Left lung (tissue), 10 donors: Measurements from ENCODE around the gene PROSER2. TPM values are rescaled to one million over a fixed set of nuclear protein-coding genes. Genes with fewer than 3 reads are reported as not detected.

Experiments used
- ATAC-seq: fragments of 200-7000 bp; cut with Tn5 transposase; one replicate; pipeline ENCODE4 v1.9.1; 2020; ENCODE audit warnings: moderate library complexity
- DNase-seq, 4 donors: peaks; one replicate each; pipeline ENCODE4 v3.0.0-alpha.2; 2013 to 2020
- H3K27ac ChIP-seq, 2 donors: fragments of 200-600 bp; sonication (generic) in 1 of 2; one replicate each; pipeline versions ENCODE4 v1.5.0 to v1.8.0; 2020 to 2021
- H3K27me3 ChIP-seq, 2 donors: fragments of 200-600 bp; sonication (generic) in 1 of 2; one replicate each; pipeline versions ENCODE4 v1.5.0 to v1.8.0; 2020 to 2021
- H3K36me3 ChIP-seq, 2 donors: fragments of 200-600 bp; sonication (generic) in 1 of 2; one replicate each; pipeline versions ENCODE4 v1.5.0 to v1.8.0; 2020 to 2021
- H3K4me1 ChIP-seq, 2 donors: fragments of 200-600 bp; one replicate each; pipeline ENCODE4 v1.8.0; 2021
- H3K4me3 ChIP-seq, 2 donors: fragments of 200-600 bp; sonication (generic) in 1 of 2; one replicate each; pipeline versions ENCODE4 v1.5.0 to v1.8.0; 2020 to 2021; ENCODE audit warnings: mild to moderate bottlenecking in 1 of 2
- H3K9me3 ChIP-seq, 2 donors: fragments of 200-600 bp; sonication (generic) in 1 of 2; one replicate each; pipeline versions ENCODE4 v1.5.0 to v1.8.0; 2020 to 2021
- intact Hi-C, 2 donors: fragments of 100-400 bp; cut with DNase I; formaldehyde crosslinking; loops; one replicate each; pipeline versions ENCODE4 v1.11.2 to v1.14.2; 2022
- polyA plus RNA-seq, 6 donors: library from polyadenylated mRNA; unstranded; fragments of 120-200 nt; gene quantifications; one replicate each; pipeline ENCODE4 v1.2.1, GENCODE V29; 2013; ENCODE audit not compliant: insufficient read length in 6 of 6
- total RNA-seq, 2 donors: library from RNA; stranded (reverse); fragmentation: NEBNext Ultra II Directional; extraction: Animal tissue kit (Norgen Biotek cat#: 25700); gene quantifications; one replicate each; pipeline ENCODE4 v1.2.1, GENCODE V29; 2021
- TF ChIP-seq, protein P1 (sequence below), 2 donors: fragments of 200-600 bp; sonication (generic) in 1 of 2; IDR thresholded peaks; one replicate each; pipeline versions ENCODE4 v1.5.0 to v1.8.0; 2021; ENCODE audit warnings: antibody characterized with exemption in 2 of 2
- donor health status: DM: no; HTN: yes; CAD: no.
- donor health status: DM: no; HTN: no; CAD: no.

Gene PROSER2
- total and polyA plus RNA-seq, 8 donors: 2.0 to 14.8 (median 3.1) TPM

GRCh38 chr10:11882646-11883375 lies 59.7 kb downstream of the PROSER2 start:
- Histone ChIP-seq H3K9me3 (no peaks in the 10 kb centered on the region), H3K4me1 (no peaks in the 10 kb centered on the region), H3K4me3 (no peak overlapping the region), H3K27me3 (no peaks in the 10 kb centered on the region), H3K36me3 (no peaks in the 10 kb centered on the region), H3K27ac (no peak overlapping the region)
- intact Hi-C loops: no loop called here
- ATAC-seq: no peak
- TF ChIP-seq, protein P1, sequence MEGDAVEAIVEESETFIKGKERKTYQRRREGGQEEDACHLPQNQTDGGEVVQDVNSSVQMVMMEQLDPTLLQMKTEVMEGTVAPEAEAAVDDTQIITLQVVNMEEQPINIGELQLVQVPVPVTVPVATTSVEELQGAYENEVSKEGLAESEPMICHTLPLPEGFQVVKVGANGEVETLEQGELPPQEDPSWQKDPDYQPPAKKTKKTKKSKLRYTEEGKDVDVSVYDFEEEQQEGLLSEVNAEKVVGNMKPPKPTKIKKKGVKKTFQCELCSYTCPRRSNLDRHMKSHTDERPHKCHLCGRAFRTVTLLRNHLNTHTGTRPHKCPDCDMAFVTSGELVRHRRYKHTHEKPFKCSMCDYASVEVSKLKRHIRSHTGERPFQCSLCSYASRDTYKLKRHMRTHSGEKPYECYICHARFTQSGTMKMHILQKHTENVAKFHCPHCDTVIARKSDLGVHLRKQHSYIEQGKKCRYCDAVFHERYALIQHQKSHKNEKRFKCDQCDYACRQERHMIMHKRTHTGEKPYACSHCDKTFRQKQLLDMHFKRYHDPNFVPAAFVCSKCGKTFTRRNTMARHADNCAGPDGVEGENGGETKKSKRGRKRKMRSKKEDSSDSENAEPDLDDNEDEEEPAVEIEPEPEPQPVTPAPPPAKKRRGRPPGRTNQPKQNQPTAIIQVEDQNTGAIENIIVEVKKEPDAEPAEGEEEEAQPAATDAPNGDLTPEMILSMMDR (IDR thresholded peaks at IDR 0.05): no peak
- DNase-seq: no peak

GRCh38 chr10:11884706-11885423 lies 61.7 kb downstream of the PROSER2 start:
- no peak overlapping the region for H3K4me3 ChIP-seq
- no peaks in the 10 kb centered on the region for H3K36me3 ChIP-seq
- no peak overlapping the region for H3K27ac ChIP-seq
- no peaks in the 10 kb centered on the region for H3K27me3 ChIP-seq
- no peaks in the 10 kb centered on the region for H3K9me3 ChIP-seq
- H3K4me1 ChIP-seq: no peaks in the 10 kb centered on the region
- ATAC-seq (no peak), DNase-seq (no peak)
- intact Hi-C loops: no loop called here
- TF ChIP-seq, protein P1 (IDR thresholded peaks at IDR 0.05): no peak

- TF ChIP-seq, protein P1 (IDR thresholded peaks at IDR 0.05): no peak
- no peak for DNase-seq
- no peak for ATAC-seq
- intact Hi-C loops: no loop called here
- no peaks in the 10 kb centered on the region for H3K36me3 ChIP-seq
- H3K4me3 ChIP-seq: no peak overlapping the region
- H3K27me3 ChIP-seq: no peaks in the 10 kb centered on the region
- H3K9me3 ChIP-seq: no peaks in the 10 kb centered on the region
- no peak overlapping the region for H3K27ac ChIP-seq
- no peaks in the 10 kb centered on the region for H3K4me1 ChIP-seq
Measured at GRCh38 chr10:11885437-11886137, 62.4 kb downstream of the PROSER2 start.

GRCh38 chr10:11886138-11886474 lies 63.0 kb downstream of the PROSER2 start:
- H3K4me3 ChIP-seq: no peak overlapping the region
- no peaks in the 10 kb centered on the region for H3K9me3 ChIP-seq
- intact Hi-C loops: no loop called here
- H3K27me3 ChIP-seq: no peaks in the 10 kb centered on the region
- ATAC-seq (no peak), DNase-seq (no peak)
- no peaks in the 10 kb centered on the region for H3K4me1 ChIP-seq
- no peak overlapping the region for H3K27ac ChIP-seq
- no peaks in the 10 kb centered on the region for H3K36me3 ChIP-seq
- TF ChIP-seq, protein P1 (IDR thresholded peaks at IDR 0.05): no peak

- Histone ChIP-seq H3K4me3 (no peak overlapping the region), H3K9me3 (no peaks in the 10 kb centered on the region), H3K27me3 (no peaks in the 10 kb centered on the region), H3K36me3 (no peaks in the 10 kb centered on the region), H3K27ac (no peak overlapping the region), H3K4me1 (no peaks in the 10 kb centered on the region)
- no peak for ATAC-seq
- TF ChIP-seq, protein P1 (IDR thresholded peaks at IDR 0.05): no peak
- intact Hi-C loops: no loop called here
- DNase-seq: no peak
Measured at GRCh38 chr10:11886851-11887250, 63.7 kb downstream of the PROSER2 start.
